CD4-positive, alpha-beta T cell treated with Interleukin-12 subunit alpha and Interleukin-12 subunit beta, for 1 hour (primary cell): ENCODE data around the gene DTNB.

ENCODE experiments used
- DNase-seq: peaks from one replicate; pipeline ENCODE4 v3.0.0-alpha.2; 2020

Gene DTNB

DNA sequence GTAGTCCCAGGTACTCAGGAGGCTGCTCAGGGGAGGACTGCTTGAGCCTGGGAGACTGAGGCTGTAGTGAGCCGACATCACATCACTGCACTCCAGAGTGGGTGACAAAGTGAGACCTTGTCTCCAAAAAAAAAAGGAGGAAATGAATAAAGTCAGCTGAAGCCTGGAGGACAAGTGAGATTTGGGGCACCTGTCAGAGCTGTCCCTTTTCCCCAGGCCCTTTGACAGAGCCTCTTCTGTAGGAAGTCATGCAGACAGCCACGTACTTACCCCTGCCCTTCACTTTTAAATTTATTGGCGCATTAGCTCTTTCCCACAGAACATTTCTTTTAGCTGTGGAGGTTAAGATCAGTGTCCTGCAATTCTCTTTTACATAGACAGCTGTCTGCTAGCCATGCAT, 180.7 kb downstream of the DTNB start:
- no peak for DNase-seq

DNA sequence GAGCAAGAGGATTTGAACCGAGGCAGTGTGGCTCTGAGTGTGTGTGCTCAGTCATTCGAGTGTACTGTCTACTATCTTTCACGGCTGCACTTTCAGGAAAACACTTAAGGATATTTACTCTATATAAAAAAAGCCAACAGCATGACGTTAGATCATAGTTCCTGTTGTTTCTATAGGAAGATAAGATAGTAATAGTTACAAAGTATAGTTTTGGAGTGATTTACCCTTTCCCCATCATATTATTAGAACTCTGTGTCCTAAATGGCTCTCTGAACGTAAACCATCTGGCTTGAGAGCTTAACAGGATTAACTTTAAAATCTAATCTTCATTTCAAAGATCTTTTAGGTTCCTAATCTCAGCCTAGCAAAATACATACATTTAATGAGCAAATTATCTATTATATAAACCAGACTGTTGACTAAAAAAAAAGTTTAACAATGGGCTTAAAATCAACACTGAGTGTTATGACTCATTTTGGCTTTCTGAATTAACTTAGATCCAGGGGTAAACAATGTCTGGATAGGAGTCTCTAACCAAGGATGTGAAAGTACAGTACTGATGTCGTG, 181.3 kb downstream of the DTNB start:
- no peak for DNase-seq

DNA sequence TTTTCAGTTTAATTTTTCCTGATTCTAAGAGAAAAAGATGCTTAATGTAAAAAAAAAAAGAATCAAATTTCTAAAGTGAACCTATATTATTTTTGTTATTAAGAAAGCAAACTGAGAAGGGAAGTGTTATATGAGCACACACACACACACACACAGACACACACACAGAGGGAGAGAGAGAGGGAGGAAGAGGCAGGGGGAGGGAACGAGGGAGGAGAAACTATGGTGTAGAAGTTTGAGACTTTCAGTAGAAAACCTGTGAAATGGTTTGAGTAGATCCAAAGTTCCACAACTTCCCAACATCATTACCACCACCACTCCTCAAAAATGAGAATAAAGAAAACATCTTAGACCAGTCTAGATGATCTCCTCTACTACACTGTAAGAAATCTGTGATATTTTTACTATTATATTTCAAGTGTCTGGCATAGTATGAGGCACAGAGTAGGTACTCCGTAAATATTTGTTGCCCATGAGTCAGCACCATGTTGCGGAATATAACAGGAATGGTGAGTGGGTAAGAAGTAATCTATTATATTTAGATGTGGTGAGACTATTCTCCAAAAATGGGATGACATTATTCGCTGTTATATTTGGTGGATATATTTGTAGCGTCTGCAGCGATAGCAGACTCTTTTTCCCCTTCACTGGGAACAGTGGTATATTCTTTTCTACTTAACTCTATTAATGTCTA, 182.2 kb downstream of the DTNB start:
- no peak for DNase-seq

DNA sequence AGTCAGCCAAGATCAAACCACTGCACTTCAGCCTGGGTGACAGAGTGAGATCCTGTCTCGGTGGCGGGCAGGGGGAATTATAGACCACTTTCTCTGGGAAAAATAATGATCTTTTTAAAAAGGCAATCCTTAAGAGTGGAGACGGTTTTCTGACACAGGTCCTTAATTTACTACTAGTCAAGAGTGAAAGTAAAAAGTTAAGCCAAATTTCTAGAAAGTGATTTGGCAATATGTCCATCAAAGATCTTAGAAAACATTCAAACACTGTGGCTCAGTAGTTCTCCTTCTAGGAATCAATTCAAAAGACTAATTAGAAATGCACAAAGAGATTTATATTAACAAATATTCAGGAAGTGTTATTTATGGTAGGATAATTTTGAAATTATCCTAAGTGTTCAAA, 183.2 kb downstream of the DTNB start:
- no peak for DNase-seq

DNA sequence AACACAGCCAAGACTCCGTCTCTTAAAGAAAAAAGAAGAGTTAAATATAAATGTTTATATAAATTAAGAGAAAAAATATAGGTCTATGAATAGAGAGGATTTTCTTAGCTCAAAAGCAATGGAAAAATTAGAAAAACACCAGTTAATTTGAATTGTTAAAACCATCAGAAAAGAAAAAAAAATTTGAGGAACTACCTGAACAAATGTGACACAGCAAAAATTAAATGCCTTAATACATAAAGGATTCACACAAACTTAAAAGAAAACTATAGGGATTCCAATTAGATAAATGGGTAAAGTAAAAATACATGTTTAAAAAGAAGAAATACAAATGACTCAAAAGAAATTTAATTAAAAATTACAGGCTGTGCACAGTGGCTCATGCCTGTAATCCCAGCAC, 183.7 kb downstream of the DTNB start:
- no peak for DNase-seq

DNA sequence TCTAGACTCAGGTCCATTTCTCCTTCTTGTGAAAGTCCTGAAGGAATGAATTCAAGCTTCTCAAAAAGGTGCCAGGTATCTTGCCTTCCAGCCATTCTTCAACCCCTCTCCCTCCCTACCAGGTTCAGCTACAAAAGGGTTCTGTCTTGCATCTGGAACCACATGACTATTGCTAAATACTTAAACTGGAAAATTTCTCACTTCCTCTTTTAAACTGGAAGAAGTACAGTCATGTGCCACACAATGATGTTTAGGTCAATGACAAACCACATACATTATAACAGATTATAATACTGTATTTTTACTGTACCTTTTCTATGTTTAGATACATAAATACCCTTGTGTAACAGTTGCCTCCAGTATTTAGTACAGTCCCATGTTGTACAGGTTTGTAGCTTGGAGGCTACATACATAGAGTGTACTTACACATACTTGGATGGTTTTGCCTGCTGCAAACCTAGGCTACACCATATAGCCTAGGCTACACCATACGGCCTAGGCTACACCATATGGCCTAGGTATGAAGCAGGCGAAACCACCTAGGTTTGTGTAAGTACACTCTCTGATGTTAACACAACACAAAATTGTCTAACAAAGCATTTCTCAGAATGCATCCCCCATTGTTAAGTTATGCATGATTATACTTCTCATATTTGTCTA, 189.6 kb downstream of the DTNB start:
- DNase-seq, result no peak

DNA sequence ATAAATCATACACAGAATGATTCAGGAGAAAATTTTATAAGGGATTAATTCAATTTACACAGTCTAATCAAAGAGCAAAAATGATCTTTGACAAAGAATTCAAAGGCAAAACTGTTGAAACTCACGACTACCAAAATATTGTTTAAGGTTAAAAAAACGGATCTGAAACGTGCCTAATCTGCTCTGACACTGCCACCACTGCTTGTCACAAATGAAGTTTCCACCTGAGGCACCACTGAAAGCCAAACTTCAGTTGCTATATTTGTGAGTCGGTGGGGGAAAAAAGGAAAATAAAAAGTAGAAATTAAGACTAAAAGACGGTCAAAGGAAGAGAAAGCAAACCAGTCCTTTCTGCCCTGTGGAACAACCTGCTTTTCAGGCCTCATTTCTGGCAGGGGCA, 191.0 kb downstream of the DTNB start:
- no peak for DNase-seq

DNA sequence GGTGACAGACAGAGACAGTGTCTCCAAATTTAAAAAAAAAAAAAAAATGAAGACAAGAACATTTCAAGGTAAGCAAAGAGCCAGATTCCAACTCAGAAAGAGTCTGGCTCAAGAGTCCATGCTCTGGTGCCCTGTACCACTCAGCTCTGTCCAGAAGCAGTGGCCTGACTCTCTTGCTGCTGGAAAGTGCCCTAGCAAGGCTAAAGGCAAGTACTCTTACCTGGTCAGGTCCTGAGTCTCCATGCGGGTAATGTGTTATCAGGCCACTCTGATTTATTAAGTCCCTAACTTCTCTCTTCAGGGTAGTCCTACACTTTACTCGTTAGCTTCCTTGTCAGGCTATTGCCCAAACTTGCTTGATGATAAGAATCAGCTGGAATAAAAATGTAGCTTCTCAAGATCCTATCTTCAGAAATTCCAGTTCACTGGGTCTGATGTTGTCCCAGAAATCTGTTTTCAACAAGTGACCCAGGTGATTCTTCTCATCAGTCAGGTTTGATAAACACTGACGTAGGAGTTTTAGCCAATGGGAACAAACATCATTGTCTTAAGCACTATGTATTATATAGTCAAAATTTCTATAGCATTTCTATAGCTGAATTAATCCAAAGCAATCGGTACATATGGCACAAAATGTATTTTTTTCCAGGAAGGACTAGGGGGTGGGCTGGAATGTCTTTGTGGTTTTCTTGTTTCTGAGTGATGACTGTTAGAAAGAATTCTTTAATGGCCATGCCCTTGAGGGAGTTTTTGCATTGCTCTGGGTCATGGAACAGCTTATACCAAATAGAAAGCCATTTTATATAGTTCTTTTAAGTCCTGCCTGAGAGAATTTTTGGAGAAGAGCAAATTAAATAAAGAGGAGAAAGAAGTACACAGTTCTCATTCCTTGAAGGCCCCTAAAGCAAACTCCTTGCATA, 191.7 kb downstream of the DTNB start:
- DNase-seq, result no peak

DNA sequence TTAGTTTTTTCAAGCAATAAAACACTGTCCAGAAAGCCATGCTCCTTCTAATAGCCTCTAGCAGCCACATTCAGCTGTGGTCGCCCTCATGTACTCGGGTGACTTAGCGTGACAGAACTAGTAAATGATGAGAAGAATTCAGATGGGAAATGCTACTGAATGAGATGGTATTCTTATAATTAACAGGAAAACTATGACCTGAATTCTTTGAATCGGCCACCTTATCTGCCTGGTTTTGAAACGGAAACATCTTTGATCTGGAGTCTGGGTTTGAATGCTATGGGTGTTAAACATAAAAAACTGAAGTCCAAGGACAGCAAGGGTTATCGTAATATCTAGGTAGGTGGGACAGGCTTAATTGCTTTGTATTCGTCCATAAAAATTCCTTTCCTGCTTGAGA, 192.8 kb downstream of the DTNB start:
- no peak for DNase-seq

DNA sequence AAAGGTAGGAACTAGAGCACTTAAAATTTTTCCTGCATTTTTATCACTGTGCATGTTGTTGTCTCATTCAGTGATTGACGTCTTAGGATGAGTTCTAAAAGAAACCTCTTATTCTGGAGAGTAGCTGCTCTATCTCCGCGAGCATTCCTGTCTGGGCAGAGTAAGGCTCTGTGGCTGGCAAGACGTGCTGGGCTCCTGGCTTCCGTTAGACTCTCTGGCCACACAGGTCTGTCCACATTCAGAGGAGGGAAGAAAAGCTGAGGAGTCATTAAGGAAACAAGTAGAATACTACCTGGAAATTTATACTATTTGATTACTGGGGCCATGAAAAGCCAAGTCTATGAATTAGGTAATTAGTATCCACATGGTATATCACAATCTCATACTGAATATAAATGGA, 193.6 kb downstream of the DTNB start:
- DNase-seq, result no peak

DNA sequence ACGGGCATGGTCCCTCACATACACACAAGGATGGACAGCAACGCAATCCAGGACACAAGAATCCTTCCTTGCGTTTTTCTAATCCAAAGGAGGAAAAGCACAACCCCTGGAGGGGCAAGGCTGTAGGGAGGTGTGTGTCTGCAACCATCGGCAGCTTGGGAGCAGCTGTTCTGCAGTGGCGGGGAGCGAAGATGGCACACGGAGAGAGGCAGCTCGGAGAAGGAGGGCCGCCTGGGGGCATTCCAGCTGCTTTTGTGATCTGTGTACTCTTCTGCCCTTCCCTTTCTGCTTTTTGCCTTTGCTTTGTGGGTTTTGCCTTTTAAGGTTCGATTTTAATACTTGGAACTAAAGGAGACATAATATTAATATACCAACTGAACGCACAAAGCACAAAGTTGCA, 194.6 kb downstream of the DTNB start:
- DNase-seq, result no peak

DNA sequence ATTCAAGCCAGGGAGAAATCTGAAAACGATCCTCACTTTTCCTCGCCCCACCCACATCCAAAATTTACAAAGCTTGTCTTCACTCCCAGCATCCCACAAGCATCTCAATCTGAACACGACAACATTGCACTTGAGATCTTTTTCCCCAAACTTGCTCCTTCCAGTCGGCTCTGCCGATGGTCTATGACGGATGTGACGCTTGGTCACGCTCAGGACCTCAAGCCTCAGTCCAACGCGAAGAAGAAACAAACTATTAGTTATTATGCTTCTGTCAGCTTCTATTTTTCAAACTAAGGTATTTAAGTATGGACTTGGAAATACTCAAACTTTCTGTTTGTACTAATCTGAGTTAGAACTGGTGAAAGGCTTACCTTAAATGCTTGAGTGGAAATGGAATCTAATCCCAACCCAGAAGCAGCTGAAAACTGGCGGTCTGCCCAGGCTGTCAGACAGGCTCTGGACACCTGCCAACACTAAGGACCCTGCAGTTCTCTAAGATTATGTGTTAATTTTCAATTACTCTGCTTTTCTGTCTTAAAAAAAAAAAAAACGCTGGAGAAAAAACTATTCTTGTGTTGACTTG, 199.5 kb downstream of the DTNB start:
- no peak for DNase-seq

DNA sequence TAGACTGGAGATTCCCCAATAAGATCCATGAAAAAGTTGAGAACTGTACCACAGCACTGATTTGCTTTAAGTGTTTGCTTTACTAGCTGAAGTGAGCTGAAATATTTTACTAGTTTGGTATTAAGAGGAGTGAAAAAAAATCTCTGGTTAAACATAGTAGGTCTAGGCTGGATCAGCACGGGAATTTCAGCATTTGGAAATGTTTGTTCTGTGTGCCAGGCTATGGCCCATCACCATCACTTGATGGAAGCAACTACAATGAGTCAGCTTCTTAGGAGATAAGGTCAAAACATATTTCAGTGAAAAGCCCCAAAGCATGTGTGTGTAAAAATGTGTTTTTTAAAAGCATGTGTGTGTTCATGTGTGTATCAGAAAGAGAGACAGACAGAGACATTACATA, 200.2 kb downstream of the DTNB start:
- DNase-seq, result no peak

DNA sequence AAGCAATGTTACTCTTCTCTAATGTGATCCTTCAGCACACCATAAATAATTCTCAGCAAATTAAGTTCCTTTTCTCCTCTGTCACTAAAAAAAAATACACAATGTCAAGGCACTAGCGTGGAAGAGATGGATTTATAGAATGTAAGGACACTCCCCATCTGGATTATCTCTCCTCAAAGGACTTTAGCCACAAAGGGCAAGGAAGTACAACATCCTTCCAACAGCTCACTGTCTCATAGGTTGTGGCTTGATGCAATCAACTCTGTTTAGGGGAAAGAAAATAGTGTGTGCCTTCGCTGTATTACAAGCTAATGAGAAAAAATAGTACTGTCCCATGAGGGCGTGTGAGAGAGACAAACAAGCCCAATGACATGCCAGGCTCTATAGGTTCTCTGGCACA, 202.6 kb downstream of the DTNB start:
- DNase-seq, result no peak

DNA sequence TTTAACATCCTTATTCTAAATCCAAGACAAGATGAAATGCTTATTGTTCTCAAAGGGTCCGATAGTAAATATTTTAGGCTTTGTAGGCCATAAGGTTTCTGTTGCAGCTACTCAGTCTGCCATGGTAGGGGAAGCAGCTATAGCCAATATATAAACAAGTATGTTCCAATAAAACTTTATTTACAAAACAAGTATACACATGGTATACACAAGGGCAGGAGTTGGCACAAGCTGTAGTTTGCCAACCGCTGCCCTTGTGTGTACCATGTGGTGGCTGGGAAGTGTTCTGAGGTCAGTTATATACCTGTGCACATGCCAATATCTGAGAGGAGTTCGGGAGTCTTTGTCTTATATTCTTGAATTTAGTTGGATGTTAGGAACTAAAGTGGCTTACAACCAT, 205.6 kb downstream of the DTNB start:
- DNase-seq, result no peak

DNA sequence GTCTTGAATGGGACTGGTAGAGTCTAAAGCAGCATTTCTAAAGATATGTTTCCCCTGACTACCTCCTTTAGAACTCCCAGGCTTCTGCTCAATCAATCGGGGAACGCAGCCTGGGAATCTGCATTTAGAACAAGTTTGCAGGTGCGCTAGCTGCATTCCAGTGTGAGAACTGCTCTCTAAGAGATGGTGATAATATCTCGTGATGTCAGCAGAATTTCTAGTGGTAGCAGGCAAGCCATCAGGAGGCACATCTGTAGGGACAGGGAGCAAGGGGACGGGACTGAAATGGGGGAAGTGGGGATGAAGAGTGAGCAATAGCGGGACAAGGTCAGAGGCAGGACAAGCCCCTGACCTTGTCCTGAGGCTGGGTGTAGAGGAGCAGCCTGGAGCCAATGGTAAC, 211.4 kb downstream of the DTNB start:
- no peak for DNase-seq

DNA sequence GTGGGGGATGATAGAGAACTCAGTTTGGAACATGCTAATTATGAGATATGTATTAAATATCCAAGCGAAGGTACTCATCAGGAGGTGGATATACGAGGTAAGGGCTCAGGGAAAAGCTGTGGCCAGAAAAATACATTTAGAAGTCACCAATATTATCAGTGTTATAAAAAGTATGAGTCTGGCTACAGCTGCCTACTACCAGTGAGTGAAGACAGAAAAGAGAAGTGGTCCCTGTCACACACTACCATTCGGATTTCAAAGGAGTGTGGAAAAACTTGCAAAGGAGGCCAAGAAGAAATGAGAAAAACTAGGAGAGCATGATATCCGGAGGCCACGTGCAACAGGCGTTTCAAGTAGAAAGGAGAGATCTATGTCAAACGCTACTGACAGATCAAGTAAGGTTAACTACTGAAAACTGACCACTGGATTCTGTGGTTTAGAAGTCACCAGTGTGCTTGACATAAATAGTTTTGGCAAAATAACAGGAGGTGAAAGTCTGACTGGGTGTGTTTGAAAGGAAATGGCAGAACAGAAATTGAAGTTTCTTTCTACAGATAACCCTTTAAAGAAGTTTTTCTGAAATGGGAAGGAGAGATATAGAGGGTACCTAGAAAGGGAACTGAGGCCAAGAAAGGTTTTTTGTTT, 213.0 kb downstream of the DTNB start:
- DNase-seq, result no peak

DNA sequence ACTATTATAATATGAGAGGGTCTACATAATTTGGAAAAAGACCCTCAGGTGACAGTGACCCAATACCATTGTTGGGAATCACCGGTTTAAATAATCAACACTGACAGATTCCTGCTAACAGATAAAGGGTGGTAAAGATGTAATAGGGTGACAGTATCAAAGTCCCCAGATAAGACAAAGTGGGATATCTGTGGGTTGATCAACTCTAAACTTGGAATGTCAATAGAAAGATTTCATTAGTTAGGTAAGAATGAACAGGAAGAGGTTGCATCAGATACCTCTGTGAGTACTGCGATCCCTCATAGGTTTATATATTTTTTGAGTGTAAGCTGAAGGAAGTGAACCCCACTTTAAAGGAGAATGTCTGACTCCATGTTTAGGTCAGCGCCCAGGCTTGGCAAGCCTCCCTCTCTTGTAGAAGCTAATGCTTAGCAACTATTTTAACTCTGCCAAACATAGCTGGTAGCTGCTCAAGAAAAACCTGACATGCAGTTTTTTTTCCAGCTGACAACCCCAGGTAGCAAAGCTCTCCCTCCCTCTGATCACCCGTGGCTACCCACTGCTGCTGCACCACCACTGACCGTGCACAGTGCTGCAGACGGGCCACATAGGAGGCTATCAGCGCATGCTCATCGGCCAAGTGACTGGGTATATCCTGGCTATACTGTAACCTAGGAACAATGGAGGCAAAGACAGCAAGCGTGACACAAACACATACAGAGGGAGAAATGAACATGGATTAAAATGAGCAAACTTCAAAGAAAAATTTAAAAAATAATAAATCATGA, 218.4 kb downstream of the DTNB start:
- DNase-seq, result no peak

DNA sequence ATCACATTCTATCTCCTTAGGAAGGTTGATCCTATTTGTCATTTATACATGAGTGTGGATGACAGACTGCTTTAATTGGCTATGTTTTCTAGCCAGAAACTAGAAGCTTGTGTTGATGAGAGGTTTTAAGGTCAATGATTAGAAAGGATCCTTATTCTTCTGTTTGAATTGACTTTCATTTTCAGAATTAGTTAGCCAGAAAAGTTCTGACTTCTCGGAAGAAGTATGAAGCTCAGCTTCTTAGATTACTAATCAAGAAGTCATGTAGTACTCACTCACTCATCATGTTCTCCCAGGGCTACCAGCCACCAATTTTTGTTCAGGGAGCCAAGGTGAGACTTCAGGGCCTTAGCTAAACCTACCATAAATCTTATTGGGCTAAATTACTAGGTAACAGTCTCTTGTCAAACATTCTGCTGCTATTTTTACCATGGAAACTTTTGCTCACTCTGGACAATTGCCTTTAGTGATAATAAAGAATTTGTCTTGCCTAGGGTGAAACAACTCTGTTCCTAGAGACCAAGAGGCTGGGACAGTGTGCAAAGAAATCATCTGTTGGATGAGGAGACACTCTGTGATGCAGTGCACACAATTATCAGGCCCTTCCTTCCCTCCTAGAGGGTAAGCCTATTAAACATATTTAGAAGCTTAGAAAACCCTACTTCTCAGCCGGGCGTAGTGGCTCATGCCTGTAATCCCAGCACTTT, 220.0 kb downstream of the DTNB start:
- DNase-seq, result no peak

DNA sequence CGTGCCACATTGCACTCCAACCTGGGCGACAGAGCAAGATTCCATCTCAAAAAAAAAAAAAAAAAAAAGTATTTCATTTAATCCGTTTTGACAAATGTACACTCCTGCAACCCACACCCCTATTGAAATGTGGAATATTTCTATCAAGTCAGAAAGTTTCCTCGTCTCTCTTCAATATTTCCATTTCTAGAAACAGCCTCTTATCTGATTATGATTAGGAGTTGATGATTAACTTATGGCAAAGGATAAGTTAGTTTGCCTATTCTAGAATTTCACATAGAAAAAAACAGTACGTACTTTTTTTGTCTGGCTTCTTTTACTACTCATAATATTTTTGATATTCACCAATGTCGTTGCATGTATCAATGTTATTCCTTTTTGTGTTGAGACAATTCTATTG, 224.6 kb downstream of the DTNB start:
- no peak for DNase-seq

DNA sequence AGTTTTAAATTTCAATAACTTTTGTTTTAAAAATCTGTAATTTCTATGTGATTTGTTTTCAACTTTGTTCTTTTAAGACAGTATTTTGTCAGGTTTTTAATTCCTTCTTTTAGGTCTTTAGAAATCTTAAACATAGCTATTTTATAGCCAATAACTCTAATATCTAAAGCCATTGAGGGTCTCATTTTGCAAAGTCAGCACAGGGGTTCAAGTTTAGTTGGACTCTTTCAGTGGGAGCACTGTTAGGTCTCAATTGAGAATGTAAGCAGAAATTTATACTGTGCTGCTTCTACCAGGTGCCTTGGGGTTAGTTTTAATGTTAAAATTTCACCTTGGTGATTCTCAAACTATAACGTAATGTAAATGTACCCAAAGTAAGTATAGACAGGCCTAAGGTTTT, 226.4 kb downstream of the DTNB start:
- DNase-seq, result no peak
